HCT116 (cell line): Measurements from ENCODE around the gene TEX261. TPM values are rescaled to one million over a fixed set of nuclear protein-coding genes. Genes with fewer than 3 reads are reported as not detected.
"Not testable (repeated sequence)": the region's sequence is repeated elsewhere in the genome, so short reads cannot be mapped to it uniquely, and the experiment has no call there.

Experiments
- ATAC-seq: fragments of 200-7000 bp; cut with Tn5 transposase; 2 replicates; pipeline ENCODE4 v1.9.1; 2020; ENCODE audit warnings: mild to moderate bottlenecking, moderate library complexity
- BruUV-seq: library from RNA; stranded (reverse); fragments of 400-500 nt; replicated peaks from 2 replicates; lab custom pipeline; 2021; lab: Mats Ljungman, UMichigan
- CTCF ChIA-PET: fragments of 300-600 bp; sonication (Branson Sonifier 250); formaldehyde crosslinking; loops from one replicate; lab custom pipeline; 2021; ENCODE audit warnings: antibody characterized with exemption; lab: Charles Lee
- POLR2A ChIA-PET: fragments of 300-600, 350-600 bp; sonication (Branson Sonifier 250); formaldehyde crosslinking; loops from one replicate; lab custom pipeline; 2021; ENCODE audit warnings: antibody characterized with exemption; lab: Charles Lee
- RAD21 ChIA-PET, 2 experiments: fragments of 300-600 bp; sonication (Branson Sonifier 250); formaldehyde crosslinking; loops; one replicate each; lab custom pipeline; 2023; ENCODE audit warnings: low total read pairs in 2 of 2; ENCODE audit not compliant: uncharacterized antibody in 2 of 2, unreplicated experiment in 2 of 2, low non-redundant PET in 1 of 2; lab: Charles Lee
- DNase-seq: peaks from one replicate; pipeline ENCODE4 v3.0.0-alpha.2; 2010; ENCODE audit warnings: low read depth, low spot score
- H2AFZ ChIP-seq: fragments of 200-600 bp; shearing (Covaris generic), sonication (generic); 2 replicates; pipeline ENCODE4 v1.6.1; 2017; ENCODE audit warnings: low read depth, mixed run types, mixed read lengths, antibody characterized with exemption, low read length; ENCODE audit not compliant: poor library complexity, severe bottlenecking
- H3K27ac ChIP-seq: 2 replicates; pipeline ENCODE4 v1.5.1; 2012; ENCODE audit warnings: low read depth, low read length
- H3K27me3 ChIP-seq: fragments of 200-600 bp; sonication (generic); 2 replicates; pipeline ENCODE4 v1.6.1; 2016; ENCODE audit warnings: mixed run types, low read length, mixed read lengths; ENCODE audit not compliant: insufficient read depth
- H3K36me3 ChIP-seq, 2 experiments: fragments of 200-500 bp in 1 of 2; fragments of 200-600 bp in 1 of 2; sonication (Bioruptor generic) in 1 of 2; sonication (generic) in 1 of 2; 2 replicates each; pipeline versions ENCODE4 v1.5.1 to v1.6.1; 2014 to 2016; ENCODE audit warnings: low read length in 2 of 2, inconsistent platforms in 1 of 2, mixed read lengths in 1 of 2, mixed run types in 1 of 2; ENCODE audit not compliant: insufficient read depth in 2 of 2, control insufficient read depth in 1 of 2
- H3K4me1 ChIP-seq, 2 experiments: fragments of 200-600 bp in 1 of 2; sonication (generic) in 1 of 2; 2 replicates each; pipeline versions ENCODE4 v1.5.1 to v1.6.1; 2012 to 2017; ENCODE audit warnings: low read length in 2 of 2, inconsistent platforms in 1 of 2, mild to moderate bottlenecking in 1 of 2, mixed read lengths in 1 of 2, mixed run types in 1 of 2, moderate library complexity in 1 of 2; ENCODE audit not compliant: insufficient read depth in 2 of 2, control insufficient read depth in 1 of 2
- H3K4me2 ChIP-seq: fragments of 200-600 bp; sonication (generic); 2 replicates; pipeline ENCODE4 v1.6.1; 2017; ENCODE audit warnings: mixed run types, low read length, mixed read lengths
- H3K4me3 ChIP-seq, 2 experiments: fragments of 200-600 bp in 1 of 2; sonication (generic) in 1 of 2; replicated peaks in 1 of 2; 2 replicates each; pipeline ENCODE4 v1.5.1; 2011 to 2016; ENCODE audit warnings: low read length in 2 of 2, control low read depth in 1 of 2, low read depth in 1 of 2, mild to moderate bottlenecking in 1 of 2, mixed read lengths in 1 of 2, mixed run types in 1 of 2
- H3K79me2 ChIP-seq: fragments of 200-600 bp; sonication (generic); 2 replicates; pipeline ENCODE4 v1.6.1; 2017; ENCODE audit warnings: mild to moderate bottlenecking, mixed run types, low read length, moderate library complexity, mixed read lengths; ENCODE audit not compliant: insufficient read depth
- H3K9ac ChIP-seq: fragments of 200-600 bp; sonication (generic); 2 replicates; pipeline ENCODE4 v1.6.1; 2016; ENCODE audit warnings: low read length, mixed read lengths
- H3K9me2 ChIP-seq: fragments of 200-600 bp; sonication (generic), shearing (Covaris generic); 2 replicates; pipeline ENCODE4 v1.6.1; 2017; ENCODE audit warnings: mixed run types, mild to moderate bottlenecking, moderate library complexity; ENCODE audit not compliant: insufficient read depth
- H3K9me3 ChIP-seq, 2 experiments: fragments of 200-500 bp in 1 of 2; fragments of 200-600 bp in 1 of 2; sonication (Bioruptor generic) in 1 of 2; sonication (generic) in 1 of 2; 2 replicates each; pipeline ENCODE4 v1.6.1; 2014 to 2017; ENCODE audit warnings: low read length in 2 of 2, mixed read lengths in 2 of 2, inconsistent platforms in 1 of 2, low read depth in 1 of 2, mild to moderate bottlenecking in 1 of 2, mixed run types in 1 of 2, moderate library complexity in 1 of 2; ENCODE audit not compliant: control insufficient read depth in 1 of 2, insufficient read depth in 1 of 2
- H4K20me1 ChIP-seq: fragments of 200-600 bp; sonication (generic), shearing (Covaris generic); 2 replicates; pipeline ENCODE4 v1.6.1; 2017; ENCODE audit warnings: mixed run types, mild to moderate bottlenecking, moderate library complexity; ENCODE audit not compliant: insufficient read depth
- ATF3 ChIP-seq: IDR thresholded peaks from 2 replicates; pipeline ENCODE4 v1.6.1; 2012
- CBX3 ChIP-seq: IDR thresholded peaks from 2 replicates; pipeline ENCODE4 v1.6.1; 2012; ENCODE audit warnings: low read depth
- CEBPB ChIP-seq: IDR thresholded peaks from 2 replicates; pipeline ENCODE4 v1.6.1; 2012; ENCODE audit warnings: low read depth
- ELF1 ChIP-seq: IDR thresholded peaks from 2 replicates; pipeline ENCODE4 v1.6.1; 2012; ENCODE audit warnings: low read depth, borderline replicate concordance
- EZH2 ChIP-seq: fragments of 200-600 bp; sonication (generic); IDR thresholded peaks from 2 replicates; pipeline ENCODE4 v1.6.1; 2017; ENCODE audit warnings: antibody characterized with exemption, mixed run types
- JUND ChIP-seq: IDR thresholded peaks from 2 replicates; pipeline ENCODE4 v1.6.1; 2012
- MAX ChIP-seq: IDR thresholded peaks from 2 replicates; pipeline ENCODE4 v1.6.1; 2012
- POLR2AphosphoS5 ChIP-seq: IDR thresholded peaks from 2 replicates; pipeline ENCODE4 v1.6.1; 2011; ENCODE audit warnings: mild to moderate bottlenecking, low read depth, low read length, moderate library complexity
- RAD21 ChIP-seq: IDR thresholded peaks from 2 replicates; pipeline ENCODE4 v1.6.1; 2012; ENCODE audit warnings: low read depth, mild to moderate bottlenecking
- REST ChIP-seq: IDR thresholded peaks from 2 replicates; pipeline ENCODE4 v1.6.1; 2012; ENCODE audit warnings: low read depth
- SIN3A ChIP-seq: IDR thresholded peaks from 2 replicates; pipeline ENCODE4 v1.6.1; 2012; ENCODE audit warnings: low read depth
- SRF ChIP-seq: IDR thresholded peaks from 2 replicates; pipeline ENCODE4 v1.6.1; 2012; ENCODE audit warnings: low read depth
- TCF7L2 ChIP-seq: IDR thresholded peaks from 2 replicates; pipeline ENCODE4 v1.7.0; 2011; ENCODE audit warnings: borderline replicate concordance, inconsistent platforms; ENCODE audit not compliant: insufficient read depth, insufficient read length; ENCODE audit errors: extremely low read depth
- YY1 ChIP-seq: IDR thresholded peaks from 2 replicates; pipeline ENCODE4 v1.6.1; 2011; ENCODE audit warnings: low read length, low read depth, moderate library complexity, mild to moderate bottlenecking; ENCODE audit not compliant: insufficient replicate concordance; ENCODE audit errors: extremely low read depth
- ZFX ChIP-seq: fragments of 450-650 bp; IDR thresholded peaks from 2 replicates; pipeline ENCODE4 v1.6.1; 2017
- ZNF274 ChIP-seq: fragments of 200-500 bp; sonication (Bioruptor generic); IDR thresholded peaks from 2 replicates; pipeline ENCODE4 v1.6.1; 2014; ENCODE audit warnings: mild to moderate bottlenecking, low read depth, low read length, inconsistent platforms
- intact Hi-C: fragments of 100-400 bp; cut with micrococcal nuclease; formaldehyde crosslinking; loops from 2 replicates; pipeline ENCODE4 v1.10.0; 2022
- total RNA-seq: library from RNA; stranded (reverse); gene quantifications from one replicate; pipeline ENCODE4 v1.2.1, GENCODE V29; 2021; ENCODE audit not compliant: unreplicated experiment

Gene TEX261
- total RNA-seq, 1 experiment from 2014 or later = 37.9 TPM

GRCh38 chr2:71018625-71019024 is 24.0 kb upstream of the TEX261 start:
- no peaks in the 10 kb centered on the region for H3K27me3 ChIP-seq
- no peak overlapping the region for H3K4me2 ChIP-seq
- H3K79me2 ChIP-seq = no peaks in the 10 kb centered on the region
- BruUV-seq = no TSS peak
- no peaks in the 10 kb centered on the region for H3K9me3 ChIP-seq
- TF ChIP-seq REST (no peak), SIN3A (no peak), POLR2AphosphoS5 (no peak), EZH2 (no peak), ZFX (no peak), JUND (no peak), ZNF274 (no peak), ELF1 (no peak), ATF3 (no peak), MAX (no peak), RAD21 (no peak), CEBPB (no peak), YY1 (no peak), TCF7L2 (no peak), SRF (no peak), CBX3 (no peak)
- TF ChIP-seq, all 23 proteins: peak for 0
- ATAC-seq (no peak), DNase-seq (no peak)
- Histone ChIP-seq H3K9ac (no peak overlapping the region), H3K27ac (no peak overlapping the region), H3K9me2 (no peaks in the 10 kb centered on the region), H3K4me1 (peaks cover 0 to 5% of the 10 kb centered on the region in 2 experiments; a peak in 1 of 4 replicates), H3K36me3 (no peaks in the 10 kb centered on the region), H2AFZ (no peak overlapping the region), H4K20me1 (no peaks in the 10 kb centered on the region), H3K4me3 (no peak overlapping the region)
- ChIA-PET RAD21 (no interaction called here), POLR2A (no interaction called here), CTCF (no interaction called here)
- intact Hi-C loops = no loop called here

GRCh38 chr2:71011786-71012185 is 17.1 kb upstream of the TEX261 start:
- not testable (repeated sequence) for H3K4me2 ChIP-seq, H3K4me1 ChIP-seq

More at GRCh38 chr2:71011786-71012185, 17.1 kb upstream of the TEX261 start:
- H3K9me2 ChIP-seq, POLR2A ChIA-PET, DNase-seq, H4K20me1 ChIP-seq, ATAC-seq, H3K9ac ChIP-seq, CTCF ChIA-PET, BruUV-seq, RAD21 ChIA-PET, H3K36me3 ChIP-seq, H3K9me3 ChIP-seq, intact Hi-C loops, H2AFZ ChIP-seq, H3K27ac ChIP-seq, H3K27me3 ChIP-seq, H3K79me2 ChIP-seq, H3K4me3 ChIP-seq: not testable (repeated sequence)
